GM23338 (cell line): ENCODE data around the gene CCDC69. TPM values are rescaled to one million over a fixed set of nuclear protein-coding genes. Genes with fewer than 3 reads are reported as not detected.

Experiments used
- ATAC-seq: fragments of 200-7000 bp; cut with Tn5 transposase; 3 replicates; pipeline ENCODE4 v1.9.1; 2020
- DNase-seq: peaks from one replicate; pipeline ENCODE4 v3.0.0-alpha.2; 2015; ENCODE audit warnings: low spot score
- H2AFZ ChIP-seq: fragments of 200-600 bp; sonication (generic); 2 replicates; pipeline ENCODE4 v1.8.0; 2016; ENCODE audit warnings: antibody characterized with exemption, mild to moderate bottlenecking, moderate library complexity
- H3F3A ChIP-seq: fragments of 200-600 bp; sonication (generic); replicated peaks from 2 replicates; pipeline ENCODE4 v1.8.0; 2017; ENCODE audit warnings: antibody characterized with exemption, mixed run types, low read depth
- H3K27ac ChIP-seq: fragments of 200-600 bp; sonication (generic); 2 replicates; pipeline ENCODE4 v1.6.1; 2016; ENCODE audit warnings: low read depth
- H3K27me3 ChIP-seq: fragments of 200-600 bp; sonication (generic); 2 replicates; pipeline ENCODE4 v1.8.0; 2016; ENCODE audit warnings: mild to moderate bottlenecking, mixed run types, moderate library complexity; ENCODE audit not compliant: insufficient read depth
- H3K36me3 ChIP-seq: fragments of 200-600 bp; sonication (generic); 2 replicates; pipeline ENCODE4 v1.8.0; 2016; ENCODE audit warnings: mild to moderate bottlenecking; ENCODE audit not compliant: insufficient read depth
- H3K4me1 ChIP-seq: fragments of 200-600 bp; sonication (generic); 2 replicates; pipeline ENCODE4 v1.8.0; 2016; ENCODE audit warnings: mild to moderate bottlenecking, moderate library complexity; ENCODE audit not compliant: insufficient read depth
- H3K4me2 ChIP-seq: fragments of 200-600 bp; sonication (generic); 2 replicates; pipeline ENCODE4 v1.7.1; 2017; ENCODE audit warnings: mixed run types
- H3K4me3 ChIP-seq: fragments of 200-600 bp; sonication (generic); 2 replicates; pipeline ENCODE4 v1.6.1; 2016; ENCODE audit warnings: mixed run types
- H3K79me2 ChIP-seq: fragments of 200-600 bp; sonication (generic); replicated peaks from 2 replicates; pipeline ENCODE4 v1.8.0; 2017; ENCODE audit warnings: mild to moderate bottlenecking; ENCODE audit not compliant: insufficient read depth
- H3K9me2 ChIP-seq: fragments of 200-600 bp; sonication (generic); 2 replicates; pipeline ENCODE4 v1.8.0; 2017; ENCODE audit not compliant: insufficient read depth
- H4K20me1 ChIP-seq: fragments of 200-600 bp; sonication (generic); replicated peaks from 2 replicates; pipeline ENCODE4 v1.8.0; 2017; ENCODE audit warnings: mild to moderate bottlenecking; ENCODE audit not compliant: insufficient read depth
- H3K27ac Mint-ChIP-seq: 2 replicates; pipeline ENCODE4 v1.8.0; 2020; ENCODE audit warnings: inconsistent platforms, mild to moderate bottlenecking, moderate library complexity, mixed read lengths
- H3K27me3 Mint-ChIP-seq: 3 replicates; pipeline ENCODE4 v1.8.0; 2022; ENCODE audit warnings: low read depth, mild to moderate bottlenecking, moderate library complexity, mixed read lengths, inconsistent platforms; ENCODE audit not compliant: insufficient read depth, poor library complexity
- H3K36me3 Mint-ChIP-seq: 3 replicates; pipeline ENCODE4 v1.8.0; 2021; ENCODE audit warnings: low read depth, mild to moderate bottlenecking, inconsistent platforms, moderate library complexity, mixed read lengths
- H3K4me1 Mint-ChIP-seq: 3 replicates; pipeline ENCODE4 v1.8.0; 2020; ENCODE audit warnings: mild to moderate bottlenecking, inconsistent platforms, mixed read lengths
- H3K4me3 Mint-ChIP-seq: 3 replicates; pipeline ENCODE4 v1.8.0; 2021; ENCODE audit warnings: moderate library complexity, mild to moderate bottlenecking, inconsistent platforms, mixed read lengths
- H3K9me3 Mint-ChIP-seq: 3 replicates; pipeline ENCODE4 v1.8.0; 2020; ENCODE audit warnings: moderate library complexity, mild to moderate bottlenecking, inconsistent platforms, mixed read lengths
- CREB1 ChIP-seq: fragments of 250-450 bp; sonication (Bioruptor Pico); IDR thresholded peaks from 2 replicates; pipeline ENCODE4 v1.5.0; 2020; ENCODE audit warnings: low read depth, mild to moderate bottlenecking, moderate library complexity
- EZH2 ChIP-seq: fragments of 200-600 bp; sonication (generic); IDR thresholded peaks from one replicate; pipeline ENCODE4 v1.8.0; 2017; ENCODE audit warnings: antibody characterized with exemption, mild to moderate bottlenecking, low read depth; ENCODE audit not compliant: unreplicated experiment
- EZH2phosphoT487 ChIP-seq: fragments of 200-600 bp; sonication (generic); IDR thresholded peaks from one replicate; pipeline ENCODE4 v1.8.1; 2018; ENCODE audit warnings: antibody characterized with exemption; ENCODE audit not compliant: unreplicated experiment
- JUNB ChIP-seq: IDR thresholded peaks from one replicate; pipeline ENCODE4 v1.6.1; 2016; ENCODE audit warnings: antibody characterized with exemption; ENCODE audit not compliant: unreplicated experiment
- ZNF462 ChIP-seq: fragments of 250-450 bp; sonication (Bioruptor Pico); IDR thresholded peaks from 2 replicates; pipeline ENCODE4 v1.5.0; 2020; ENCODE audit warnings: mild to moderate bottlenecking, moderate library complexity
- polyA plus RNA-seq: library from polyadenylated mRNA; unstranded; fragments of >200 nt; fragmentation: Nextera tagmentation; extraction: Ambion mirVana; gene quantifications from 2 replicates; pipeline ENCODE4 v1.2.1, GENCODE V29; 2016
- total RNA-seq: library from RNA; depleted of rRNA; stranded (reverse); fragments of >200 nt; shearing (Covaris generic); gene quantifications from 2 replicates; pipeline ENCODE4 v1.2.3, GENCODE V29; 2014
- TF ChIP-seq, protein P1 (sequence below), 2 experiments: fragments of 200-600 bp in 1 of 2; sonication (generic) in 1 of 2; conservative IDR thresholded peaks; 2 replicates each; pipeline versions ENCODE4 v1.5.1 to v1.6.1; 2016 to 2017; ENCODE audit warnings: antibody characterized with exemption in 2 of 2, low read depth in 2 of 2, mild to moderate bottlenecking in 2 of 2, moderate library complexity in 1 of 2

CCDC69 gene
- total and polyA plus RNA-seq, 2 experiments from 2014 or later = 2.7 to 5.3 TPM

DNA sequence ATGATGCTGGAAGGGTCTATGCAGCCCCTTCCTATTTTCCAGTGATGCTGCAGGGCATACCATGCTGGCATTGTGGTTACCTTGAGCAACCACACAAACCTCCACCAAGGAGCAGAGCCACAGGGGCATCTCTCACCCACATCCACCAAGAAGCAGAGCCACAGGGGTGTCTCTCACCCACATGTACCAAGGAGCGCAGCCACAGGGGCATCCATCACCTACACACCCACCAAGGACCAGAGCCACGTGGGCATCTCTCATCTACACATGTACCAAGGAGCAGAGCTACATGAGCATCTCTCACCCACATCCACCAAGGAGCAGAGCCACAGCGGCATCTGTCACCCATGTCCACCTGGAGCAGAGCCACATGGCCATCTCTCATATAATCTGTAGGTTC is 20.3 kb upstream of the CCDC69 start:
- Histone ChIP-seq H3K27me3 (no peaks in the 10 kb centered on the region), H3K4me2 (no peak overlapping the region), H3K4me3 (no peak overlapping the region), H3K36me3 (no peaks in the 10 kb centered on the region), H4K20me1 (no peaks in the 10 kb centered on the region), H3K4me1 (peaks cover 8% of the 10 kb centered on the region; the same call in 1 of the 2 replicates), H3K27ac (no peak overlapping the region), H3F3A (no peaks in the 10 kb centered on the region), H3K79me2 (no peaks in the 10 kb centered on the region), H2AFZ (no peak overlapping the region), H3K9me2 (no peaks in the 10 kb centered on the region)
- H3K36me3 Mint-ChIP-seq = no peaks in the 10 kb centered on the region
- no peaks in the 10 kb centered on the region; the same call in 2 of the 3 replicates for H3K9me3 Mint-ChIP-seq
- TF ChIP-seq, protein P1, sequence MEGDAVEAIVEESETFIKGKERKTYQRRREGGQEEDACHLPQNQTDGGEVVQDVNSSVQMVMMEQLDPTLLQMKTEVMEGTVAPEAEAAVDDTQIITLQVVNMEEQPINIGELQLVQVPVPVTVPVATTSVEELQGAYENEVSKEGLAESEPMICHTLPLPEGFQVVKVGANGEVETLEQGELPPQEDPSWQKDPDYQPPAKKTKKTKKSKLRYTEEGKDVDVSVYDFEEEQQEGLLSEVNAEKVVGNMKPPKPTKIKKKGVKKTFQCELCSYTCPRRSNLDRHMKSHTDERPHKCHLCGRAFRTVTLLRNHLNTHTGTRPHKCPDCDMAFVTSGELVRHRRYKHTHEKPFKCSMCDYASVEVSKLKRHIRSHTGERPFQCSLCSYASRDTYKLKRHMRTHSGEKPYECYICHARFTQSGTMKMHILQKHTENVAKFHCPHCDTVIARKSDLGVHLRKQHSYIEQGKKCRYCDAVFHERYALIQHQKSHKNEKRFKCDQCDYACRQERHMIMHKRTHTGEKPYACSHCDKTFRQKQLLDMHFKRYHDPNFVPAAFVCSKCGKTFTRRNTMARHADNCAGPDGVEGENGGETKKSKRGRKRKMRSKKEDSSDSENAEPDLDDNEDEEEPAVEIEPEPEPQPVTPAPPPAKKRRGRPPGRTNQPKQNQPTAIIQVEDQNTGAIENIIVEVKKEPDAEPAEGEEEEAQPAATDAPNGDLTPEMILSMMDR (conservative IDR thresholded peaks at IDR 0.05; ENCODE audit: low read depth in 2 of 2) = no peak
- TF ChIP-seq ZNF462 (CRISPR knock-in tag) (no peak), EZH2phosphoT487 (no peak), CREB1 (CRISPR knock-in tag) (no peak), JUNB (no peak), EZH2 (no peak)
- H3K4me1 Mint-ChIP-seq = peaks cover 18% of the 10 kb centered on the region; the same call in 2 of the 3 replicates
- no peak overlapping the region for H3K4me3 Mint-ChIP-seq
- DNase-seq (no peak), ATAC-seq (no peak)
- H3K27ac Mint-ChIP-seq = no peak overlapping the region
- H3K27me3 Mint-ChIP-seq = peaks cover 2% of the 10 kb centered on the region
